Fibroblast of skin of left biceps (primary cell): ENCODE measurements around the gene PRR33.
"Not testable (repeated sequence)": the region's sequence is repeated elsewhere in the genome, so short reads cannot be mapped to it uniquely, and the experiment has no call there.

ENCODE experiments used
- DNase-seq, 2 experiments: peaks; one replicate each; pipeline ENCODE4 v3.0.0-alpha.2; 2013; ENCODE audit warnings: low read depth in 2 of 2

The PRR33 gene

GRCh38 chr11:1891831-1892115 lies at the start of gene PRR33:
PRR33 (minus strand) TSS chr11:1891895; CDS start chr11:1890584, 1,311 bp downstream.
- no peak for DNase-seq

DNA sequence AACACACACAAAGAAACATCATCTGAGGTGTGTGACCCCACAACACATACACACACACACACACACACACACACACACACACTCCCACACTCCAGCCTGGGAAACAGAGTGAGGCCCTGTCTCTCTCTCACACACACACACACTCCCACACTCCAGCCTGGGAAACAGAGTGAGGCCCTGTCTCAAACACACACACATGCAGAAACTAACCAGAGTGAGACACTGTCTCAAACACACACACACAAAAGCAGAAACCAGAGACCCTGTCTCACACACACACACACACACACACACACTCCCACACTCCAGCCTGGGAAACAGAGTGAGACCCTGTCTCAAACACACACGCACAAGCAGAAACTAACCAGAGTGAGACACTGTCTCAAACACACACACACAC lies 48.1 kb upstream of the PRR33 start:
- not testable (repeated sequence) for DNase-seq

GRCh38 chr11:1939006-1939625 lies 47.4 kb upstream of the PRR33 start:
- no peak for DNase-seq

GRCh38 chr11:1938343-1939005 lies 46.8 kb upstream of the PRR33 start:
- DNase-seq: no peak

- no peak for DNase-seq
These were observed 46.1 kb upstream of the PRR33 start for GRCh38 chr11:1937616-1938342.

- no peak for DNase-seq
These were observed 45.3 kb upstream of the PRR33 start for GRCh38 chr11:1936781-1937615.

- no peak for DNase-seq
These were observed 44.5 kb upstream of the PRR33 start for GRCh38 chr11:1936072-1936780.

- no peak for DNase-seq
These were observed 43.7 kb upstream of the PRR33 start for GRCh38 chr11:1935156-1936071.

DNA sequence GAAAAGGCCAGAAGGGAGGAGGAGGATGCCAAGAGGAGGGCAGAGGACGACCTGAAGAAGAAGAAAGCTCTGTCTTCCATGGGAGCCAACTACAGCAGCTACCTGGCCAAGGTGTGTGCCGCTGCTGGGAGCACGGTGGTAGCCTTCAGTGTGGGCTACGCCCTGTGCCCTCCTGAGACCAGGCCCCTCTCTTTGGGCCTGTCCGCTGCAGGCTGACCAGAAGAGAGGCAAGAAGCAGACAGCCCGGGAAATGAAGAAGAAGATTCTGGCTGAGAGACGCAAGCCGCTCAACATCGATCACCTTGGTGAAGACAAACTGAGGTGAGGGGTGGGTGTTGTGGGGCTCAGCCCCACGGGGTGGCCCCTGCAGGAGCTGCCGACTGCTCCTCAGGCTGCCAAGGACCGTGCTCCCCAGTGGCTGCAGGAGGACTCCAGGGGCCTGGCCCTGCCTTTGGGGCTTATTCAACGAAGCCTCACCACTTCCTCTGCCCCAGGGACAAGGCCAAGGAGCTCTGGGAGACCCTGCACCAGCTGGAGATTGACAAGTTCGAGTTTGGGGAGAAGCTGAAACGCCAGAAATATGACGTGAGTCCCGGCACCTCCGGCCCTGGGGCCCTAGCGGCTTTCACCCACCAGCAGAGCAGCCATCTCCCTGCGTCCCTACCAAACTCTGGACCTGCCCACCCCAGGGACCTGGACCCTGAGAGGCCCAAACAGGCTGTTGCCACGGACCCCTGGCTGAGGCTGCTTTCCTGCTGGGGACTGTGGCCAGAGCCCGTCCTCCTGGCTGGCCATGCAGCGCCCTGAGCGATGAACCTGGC lies 42.9 kb upstream of the PRR33 start:
- DNase-seq: no peak

GRCh38 chr11:1933416-1934334 lies 42.0 kb upstream of the PRR33 start:
- no peak for DNase-seq

DNA sequence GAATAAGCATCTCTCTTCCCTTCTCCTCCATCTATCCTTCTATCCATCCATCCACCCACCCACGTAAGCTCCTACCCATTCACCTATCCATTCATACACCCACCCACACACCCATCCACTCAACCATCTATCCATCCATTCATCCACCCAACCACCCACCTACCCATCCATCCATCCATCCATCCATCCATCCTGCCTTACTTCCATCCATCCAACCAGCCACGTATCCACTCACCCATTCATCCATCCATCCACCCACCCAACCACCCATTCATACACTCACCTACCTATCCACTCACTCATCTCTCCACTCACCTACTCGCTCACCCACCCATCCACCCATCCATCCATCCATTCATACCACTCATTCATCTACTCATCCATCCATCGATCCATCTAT lies 41.0 kb upstream of the PRR33 start:
- no peak for DNase-seq

DNA sequence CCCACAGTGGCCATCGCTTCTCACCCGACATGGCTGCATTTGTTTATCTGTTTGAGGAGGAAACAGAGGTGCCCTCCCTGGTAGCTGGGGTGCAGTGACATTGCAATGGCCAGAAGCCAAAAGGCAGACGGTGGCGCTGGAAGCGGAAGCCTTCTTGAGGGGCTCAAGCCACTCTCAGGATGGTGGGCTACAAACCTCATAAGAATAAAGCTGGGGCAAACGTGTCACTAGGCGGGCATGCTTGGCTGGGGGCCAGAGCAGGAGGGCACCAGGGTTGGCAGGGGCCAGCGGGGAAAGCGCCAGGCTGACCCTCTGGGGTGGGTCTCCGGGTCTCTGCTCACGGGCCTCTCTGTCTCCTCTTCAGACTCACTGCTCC lies 40.4 kb upstream of the PRR33 start:
- no peak for DNase-seq

GRCh38 chr11:1931341-1932104 lies 39.8 kb upstream of the PRR33 start:
- peak; percentile 42 to 44 for DNase-seq

GRCh38 chr11:1930462-1930830 lies 38.8 kb upstream of the PRR33 start:
- no peak for DNase-seq

GRCh38 chr11:1929621-1930461 lies 38.1 kb upstream of the PRR33 start:
- DNase-seq: no peak

GRCh38 chr11:1928891-1929541 lies 37.3 kb upstream of the PRR33 start:
- no peak for DNase-seq

DNA sequence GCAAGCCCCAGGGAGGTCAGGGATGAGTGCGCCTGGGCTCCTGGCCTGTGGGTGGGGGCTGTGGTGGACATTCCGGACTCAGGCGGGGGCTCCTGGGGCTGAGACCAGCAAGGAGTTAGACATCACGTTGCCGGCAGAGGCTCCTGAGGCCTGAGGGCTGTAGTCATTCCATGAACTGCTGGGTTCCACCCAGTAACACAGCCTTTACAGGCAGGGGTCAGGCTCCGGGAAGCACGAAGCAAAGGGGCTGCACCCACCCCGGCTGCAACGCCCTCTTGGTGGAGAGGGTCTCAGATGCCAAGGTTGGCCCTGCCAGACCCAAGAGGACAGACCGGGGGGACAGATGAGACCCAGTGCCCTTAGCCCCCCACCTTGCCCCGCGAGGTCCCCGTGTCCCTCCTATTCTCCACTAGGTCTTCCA lies 36.8 kb upstream of the PRR33 start:
- no peak for DNase-seq
